ENCODE results near the gene KTN1.

The KTN1 gene

GRCh38 chr14:55535516-55536203 lies 44.3 kb upstream of the KTN1 start:
- ChIA-PET POLR2A (no interaction called here), CTCF (no interaction called here)
- TF ChIP-seq ARNT (IDR thresholded peaks at IDR 0.05) (no peak), L3MBTL2 (conservative IDR thresholded peaks at IDR 0.05) (no peak), FOXK2 (IDR thresholded peaks at IDR 0.05) (no peak), FOXA1 (IDR thresholded peaks at IDR 0.05) (no peak), TARDBP (IDR thresholded peaks at IDR 0.05) (no peak), HDGF (IDR thresholded peaks at IDR 0.05; ENCODE audit: borderline replicate concordance) (no peak), FOXM1 (IDR thresholded peaks at IDR 0.05; ENCODE audit: borderline replicate concordance) (no peak), CTBP1 (IDR thresholded peaks at IDR 0.05; ENCODE audit: borderline replicate concordance) (no peak), ELF4 (IDR thresholded peaks at IDR 0.05) (no peak), ZNF384 (IDR thresholded peaks at IDR 0.05) (no peak), LEF1 (IDR thresholded peaks at IDR 0.05; ENCODE audit: borderline replicate concordance) (no peak), NFRKB (IDR thresholded peaks at IDR 0.05) (no peak), SUZ12 (IDR thresholded peaks at IDR 0.05) (no peak), PKNOX1 (IDR thresholded peaks at IDR 0.05) (no peak), BHLHE40 (IDR thresholded peaks at IDR 0.05; ENCODE audit: borderline replicate concordance) (no peak), SP1 (IDR thresholded peaks at IDR 0.05) (no peak)
- DNase-seq (ENCODE audit: extremely low spot score): no peak

GRCh38 chr14:55536204-55536708 lies 43.8 kb upstream of the KTN1 start:
- POLR2A ChIA-PET: no interaction called here
- DNase-seq (ENCODE audit: extremely low spot score): no peak
- no peak for TF ChIP-seq ZNF384 (IDR thresholded peaks at IDR 0.05)
- CTCF ChIA-PET: interaction anchor here (0.6 kb wide), 1 partner anchor 90 kb away, joined by 3 read pairs; no protein-coding TSS in a partner anchor

- no peak for DNase-seq (ENCODE audit: extremely low spot score)
- CTCF ChIA-PET: no interaction called here
- no peak for TF ChIP-seq FOXM1 (IDR thresholded peaks at IDR 0.05; ENCODE audit: borderline replicate concordance)
- no peak for TF ChIP-seq NFRKB (IDR thresholded peaks at IDR 0.05)
- TF ChIP-seq CTBP1 (IDR thresholded peaks at IDR 0.05; ENCODE audit: borderline replicate concordance): no peak
- no peak for TF ChIP-seq L3MBTL2 (conservative IDR thresholded peaks at IDR 0.05)
- TF ChIP-seq PKNOX1 (IDR thresholded peaks at IDR 0.05): no peak
- no peak for TF ChIP-seq FOXA1 (IDR thresholded peaks at IDR 0.05)
- no peak for TF ChIP-seq TARDBP (IDR thresholded peaks at IDR 0.05)
- no peak for TF ChIP-seq BHLHE40 (IDR thresholded peaks at IDR 0.05; ENCODE audit: borderline replicate concordance)
- TF ChIP-seq SUZ12 (IDR thresholded peaks at IDR 0.05): no peak
- no peak for TF ChIP-seq ARNT (IDR thresholded peaks at IDR 0.05)
- no peak for TF ChIP-seq FOXK2 (IDR thresholded peaks at IDR 0.05)
- no peak for TF ChIP-seq ZNF384 (IDR thresholded peaks at IDR 0.05)
- TF ChIP-seq SP1 (IDR thresholded peaks at IDR 0.05): no peak
- TF ChIP-seq HDGF (IDR thresholded peaks at IDR 0.05; ENCODE audit: borderline replicate concordance): no peak
- no peak for TF ChIP-seq LEF1 (IDR thresholded peaks at IDR 0.05; ENCODE audit: borderline replicate concordance)
- TF ChIP-seq ELF4 (IDR thresholded peaks at IDR 0.05): no peak
- POLR2A ChIA-PET: no interaction called here
Measured at GRCh38 chr14:55537782-55538181, 42.2 kb upstream of the KTN1 start.

- POLR2A ChIA-PET: no interaction called here
- DNase-seq (ENCODE audit: extremely low spot score): no peak
- TF ChIP-seq TARDBP (IDR thresholded peaks at IDR 0.05): no peak
- TF ChIP-seq PKNOX1 (IDR thresholded peaks at IDR 0.05): no peak
- TF ChIP-seq SP1 (IDR thresholded peaks at IDR 0.05): no peak
- TF ChIP-seq FOXA1 (IDR thresholded peaks at IDR 0.05): no peak
- TF ChIP-seq ELF4 (IDR thresholded peaks at IDR 0.05): no peak
- no peak for TF ChIP-seq SUZ12 (IDR thresholded peaks at IDR 0.05)
- CTCF ChIA-PET: interaction anchor here (0.6 kb wide), 1 partner anchor 111 kb away, joined by 6 read pairs; no protein-coding TSS in a partner anchor
Measured at GRCh38 chr14:55539975-55540374, 40.0 kb upstream of the KTN1 start.

GRCh38 chr14:55540847-55541773 lies 38.9 kb upstream of the KTN1 start:
- POLR2A ChIA-PET: interaction anchor here (0.6 kb wide), 1 partner anchor 59 kb away, joined by 3 read pairs; no protein-coding TSS in a partner anchor
- CTCF ChIA-PET: interaction anchor here (0.7 kb wide), 1 partner anchor 95 kb away, joined by 3 read pairs; no protein-coding TSS in a partner anchor
- no peak for DNase-seq (ENCODE audit: extremely low spot score)
- no peak for TF ChIP-seq ARNT (IDR thresholded peaks at IDR 0.05)
- no peak for TF ChIP-seq HDGF (IDR thresholded peaks at IDR 0.05; ENCODE audit: borderline replicate concordance)
- no peak for TF ChIP-seq PKNOX1 (IDR thresholded peaks at IDR 0.05)
- TF ChIP-seq LEF1 (IDR thresholded peaks at IDR 0.05; ENCODE audit: borderline replicate concordance): no peak
- TF ChIP-seq TARDBP (IDR thresholded peaks at IDR 0.05): no peak
- TF ChIP-seq SUZ12 (IDR thresholded peaks at IDR 0.05): no peak
- no peak for TF ChIP-seq ELF4 (IDR thresholded peaks at IDR 0.05)
- TF ChIP-seq NFRKB (IDR thresholded peaks at IDR 0.05): no peak
- TF ChIP-seq SP1 (IDR thresholded peaks at IDR 0.05): no peak
- no peak for TF ChIP-seq L3MBTL2 (conservative IDR thresholded peaks at IDR 0.05)
- TF ChIP-seq ZNF384 (IDR thresholded peaks at IDR 0.05): no peak

Measured in HEK293T (cell line).